H9 (cell line): ENCODE data around the gene APBA2. TPM values are rescaled to one million over a fixed set of nuclear protein-coding genes. Genes with fewer than 3 reads are reported as not detected.

ENCODE experiments used
- DNase-seq: peaks from one replicate; pipeline ENCODE4 v3.0.0-alpha.2; 2017
- H2AFZ ChIP-seq: one replicate; pipeline ENCODE4 v1.6.1; 2013; ENCODE audit warnings: mild to moderate bottlenecking, low read length, control low read depth, moderate library complexity
- H2AK5ac ChIP-seq: 2 replicates; pipeline ENCODE4 v1.6.1; 2013; ENCODE audit warnings: low read length, control low read depth, mixed read lengths; ENCODE audit not compliant: insufficient read length
- H2BK120ac ChIP-seq: one replicate; pipeline ENCODE4 v1.6.1; 2013; ENCODE audit warnings: low read depth, mild to moderate bottlenecking, low read length, control low read depth, inconsistent platforms; ENCODE audit not compliant: poor library complexity, severe bottlenecking
- H2BK12ac ChIP-seq: 2 replicates; pipeline ENCODE4 v1.6.1; 2013; ENCODE audit warnings: low read length, control low read depth, mixed read lengths, low read depth; ENCODE audit not compliant: insufficient read length
- H2BK15ac ChIP-seq: 2 replicates; pipeline ENCODE4 v1.6.1; 2013; ENCODE audit warnings: low read depth, low read length, control low read depth
- H2BK20ac ChIP-seq: one replicate; pipeline ENCODE4 v1.6.1; 2013; ENCODE audit warnings: low read depth, mild to moderate bottlenecking, low read length, control low read depth, inconsistent platforms; ENCODE audit not compliant: poor library complexity, severe bottlenecking
- H2BK5ac ChIP-seq: 2 replicates; pipeline ENCODE4 v1.6.1; 2013; ENCODE audit warnings: low read length, control low read depth, mixed read lengths; ENCODE audit not compliant: insufficient read length
- H3K14ac ChIP-seq: 2 replicates; pipeline ENCODE4 v1.6.1; 2013; ENCODE audit warnings: low read length, control low read depth; ENCODE audit not compliant: insufficient read depth
- H3K18ac ChIP-seq: 2 replicates; pipeline ENCODE4 v1.6.1; 2013; ENCODE audit warnings: low read depth, mild to moderate bottlenecking, mixed read lengths, low read length, control low read depth; ENCODE audit not compliant: insufficient read length
- H3K23ac ChIP-seq: 2 replicates; pipeline ENCODE4 v1.6.1; 2013; ENCODE audit warnings: low read length, control low read depth, mixed read lengths, low read depth; ENCODE audit not compliant: insufficient read length
- H3K23me2 ChIP-seq: 2 replicates; pipeline ENCODE4 v1.6.1; 2013; ENCODE audit warnings: low read depth, mild to moderate bottlenecking, mixed read lengths, low read length, control low read depth; ENCODE audit not compliant: insufficient read length, poor library complexity, severe bottlenecking
- H3K27ac ChIP-seq: 2 replicates; pipeline ENCODE4 v1.5.1; 2013; ENCODE audit warnings: low read length, control low read depth, mixed read lengths, low read depth; ENCODE audit not compliant: insufficient read length
- H3K27me3 ChIP-seq: 2 replicates; pipeline ENCODE4 v1.6.1; 2013; ENCODE audit warnings: low read length, control low read depth, inconsistent platforms; ENCODE audit not compliant: insufficient read depth
- H3K4ac ChIP-seq: 2 replicates; pipeline ENCODE4 v1.6.1; 2013; ENCODE audit warnings: low read depth, mild to moderate bottlenecking, control low read depth, inconsistent platforms, low read length, moderate library complexity
- H3K4me1 ChIP-seq: 2 replicates; pipeline ENCODE4 v1.6.1; 2013; ENCODE audit warnings: low read length, control low read depth, inconsistent platforms; ENCODE audit not compliant: insufficient read depth
- H3K4me2 ChIP-seq: 2 replicates; pipeline ENCODE4 v1.6.1; 2013; ENCODE audit warnings: low read length, control low read depth, mixed read lengths; ENCODE audit not compliant: insufficient read length, insufficient read depth
- H3K56ac ChIP-seq: 2 replicates; pipeline ENCODE4 v1.6.1; 2013; ENCODE audit warnings: low read depth, mild to moderate bottlenecking, mixed read lengths, low read length, control low read depth; ENCODE audit not compliant: insufficient read length
- H3K79me1 ChIP-seq: 2 replicates; pipeline ENCODE4 v1.6.1; 2013; ENCODE audit warnings: low read depth, mild to moderate bottlenecking, moderate library complexity, low read length, control low read depth, inconsistent platforms; ENCODE audit not compliant: insufficient read depth, poor library complexity, severe bottlenecking
- H3K79me2 ChIP-seq: 2 replicates; pipeline ENCODE4 v1.6.1; 2013; ENCODE audit warnings: low read length, control low read depth, inconsistent platforms; ENCODE audit not compliant: insufficient read depth
- H3K9ac ChIP-seq: 2 replicates; pipeline ENCODE4 v1.6.1; 2013; ENCODE audit warnings: low read length, control low read depth, mixed read lengths; ENCODE audit not compliant: insufficient read length; ENCODE audit errors: extremely low read depth
- H3K9me3 ChIP-seq: one replicate; pipeline ENCODE4 v1.6.1; 2013; ENCODE audit warnings: low read depth, low read length, inconsistent platforms; ENCODE audit not compliant: control insufficient read depth
- H3T11ph ChIP-seq: one replicate; pipeline ENCODE4 v1.6.1; 2013; ENCODE audit warnings: mild to moderate bottlenecking, low read length, control low read depth, inconsistent platforms
- H4K20me1 ChIP-seq: one replicate; pipeline ENCODE4 v1.6.1; 2013; ENCODE audit not compliant: control insufficient read depth, insufficient read length, insufficient read depth
- H4K5ac ChIP-seq: 2 replicates; pipeline ENCODE4 v1.6.1; 2013; ENCODE audit warnings: low read depth, mild to moderate bottlenecking, mixed read lengths, low read length, control low read depth; ENCODE audit not compliant: insufficient read length
- H4K8ac ChIP-seq: replicated peaks from 2 replicates; pipeline ENCODE4 v1.6.1; 2013; ENCODE audit warnings: low read length, control low read depth, mixed read lengths, low read depth; ENCODE audit not compliant: insufficient read length
- H4K91ac ChIP-seq: 2 replicates; pipeline ENCODE4 v1.6.1; 2013; ENCODE audit warnings: low read depth, mild to moderate bottlenecking, moderate library complexity, mixed read lengths, low read length, control low read depth; ENCODE audit not compliant: insufficient read length
- H3K27ac Mint-ChIP-seq, 3 experiments: 2 replicates in 2 of 3; 3 replicates in 1 of 3; pipeline ENCODE4 v1.8.0; 2020 to 2021; ENCODE audit warnings: mixed read lengths in 3 of 3, mild to moderate bottlenecking in 1 of 3, moderate library complexity in 1 of 3
- H3K27me3 Mint-ChIP-seq: 2 replicates; pipeline ENCODE4 v1.8.0; 2021; ENCODE audit warnings: low read depth, mild to moderate bottlenecking, moderate library complexity, mixed read lengths
- H3K36me3 Mint-ChIP-seq, 3 experiments: 2 replicates in 2 of 3; 3 replicates in 1 of 3; pipeline ENCODE4 v1.8.0; 2020 to 2021; ENCODE audit warnings: low read depth in 3 of 3, mixed read lengths in 3 of 3; ENCODE audit not compliant: insufficient read depth in 1 of 3
- H3K4me1 Mint-ChIP-seq, 2 experiments: 2 replicates each; pipeline ENCODE4 v1.8.0; 2020; ENCODE audit warnings: mixed read lengths in 2 of 2
- H3K4me3 Mint-ChIP-seq, 2 experiments: 2 replicates in 1 of 2; 3 replicates in 1 of 2; pipeline ENCODE4 v1.8.0; 2020 to 2021; ENCODE audit warnings: mild to moderate bottlenecking in 2 of 2, mixed read lengths in 2 of 2, moderate library complexity in 1 of 2
- H3K9me3 Mint-ChIP-seq, 2 experiments: 2 replicates in 1 of 2; 3 replicates in 1 of 2; pipeline ENCODE4 v1.8.0; 2020; ENCODE audit warnings: mild to moderate bottlenecking in 2 of 2, mixed read lengths in 2 of 2, moderate library complexity in 1 of 2
- CTCF ChIP-seq: fragments of 200-600 bp; sonication (generic); conservative IDR thresholded peaks from 3 replicates; pipeline ENCODE4 v1.8.0; 2021; ENCODE audit warnings: antibody characterized with exemption, mild to moderate bottlenecking
- WGBS: extraction: QIAGEN DNeasy Blood & Tissue Kit; methylation state at CpG from one replicate; pipeline ENCODE4 v1.1.7; 2013; ENCODE audit warnings: missing lambda C conversion rate, low lambda C conversion rate, mixed read lengths; ENCODE audit not compliant: insufficient read length; ENCODE audit errors: extremely low coverage; 5-methylcytosine and 5-hydroxymethylcytosine counted together
- total RNA-seq: library from RNA; stranded (reverse); gene quantifications from 2 replicates; pipeline ENCODE4 v1.2.1, GENCODE V29; 2021

The APBA2 gene
- total RNA-seq, 1 experiment from 2014 or later, result 14.3 TPM

- Histone ChIP-seq H2BK15ac (no peak overlapping the region), H2BK12ac (no peak overlapping the region), H3K9ac (no peak overlapping the region), H2BK120ac (no peak overlapping the region), H3K56ac (no peak overlapping the region), H4K91ac (no peak overlapping the region), H3K9me3 (no peaks in the 10 kb centered on the region), H3K79me1 (no peaks in the 10 kb centered on the region), H3K27ac (no peak overlapping the region), H3K79me2 (no peaks in the 10 kb centered on the region), H4K20me1 (no peaks in the 10 kb centered on the region), H2AFZ (no peak overlapping the region), H3K18ac (no peak overlapping the region), H3K4me1 (no peaks in the 10 kb centered on the region), H3K27me3 (no peaks in the 10 kb centered on the region), H3K23me2 (no peaks in the 10 kb centered on the region), H3K23ac (no peak overlapping the region), H4K5ac (no peak overlapping the region), H2BK5ac (no peak overlapping the region), H4K8ac (no peak overlapping the region), H3K4me2 (no peak overlapping the region), H3K4ac (no peak overlapping the region), H3T11ph (no peak overlapping the region), H2BK20ac (no peak overlapping the region), H2AK5ac (no peak overlapping the region), H3K14ac (no peak overlapping the region; the same call in 1 of the 2 replicates)
- no peaks in the 10 kb centered on the region; the same call in 1 of the 2 replicates for H3K27me3 Mint-ChIP-seq
- H3K4me3 Mint-ChIP-seq, result no peak overlapping the region
- peaks cover 8 to 12% of the 10 kb centered on the region in 2 experiments; a peak in 4 of 5 replicates for H3K9me3 Mint-ChIP-seq
- TF ChIP-seq CTCF, result no peak
- no CpG with 5 or more reads among the region's 5 CpGs for WGBS
- peaks cover 0 to 12% (median 2%) of the 10 kb centered on the region in 3 experiments; a peak in 3 of 7 replicates for H3K36me3 Mint-ChIP-seq
- DNase-seq, result no peak
- H3K27ac Mint-ChIP-seq, result peak overlapping the region in 1 of 3 experiments; percentile 92; a peak in 2 of 7 replicates
- peaks cover 10 to 23% of the 10 kb centered on the region in 2 experiments for H3K4me1 Mint-ChIP-seq
These were observed 186.7 kb downstream of the APBA2 start for GRCh38 chr15:29072444-29072843.
